WERI-Rb-1 (cell line): ENCODE measurements around the gene SLFN12L.

ENCODE experiments used
- DNase-seq: peaks from one replicate; pipeline ENCODE4 v3.0.0-alpha.2; 2020
- H3K27ac ChIP-seq: fragments of 250-450 bp; sonication (Bioruptor Pico); 2 replicates; pipeline ENCODE4 v1.5.1; 2020; ENCODE audit warnings: mild to moderate bottlenecking, moderate library complexity
- H3K27me3 ChIP-seq: fragments of 250-450 bp; sonication (Bioruptor Pico); 2 replicates; pipeline ENCODE4 v1.5.1; 2021; ENCODE audit warnings: mild to moderate bottlenecking, low read depth, moderate library complexity; ENCODE audit not compliant: insufficient read depth, severe bottlenecking
- H3K36me3 ChIP-seq: fragments of 250-450 bp; sonication (Bioruptor Pico); 2 replicates; pipeline ENCODE4 v1.5.1; 2020; ENCODE audit warnings: mild to moderate bottlenecking, moderate library complexity
- H3K4me3 ChIP-seq: 2 replicates; pipeline ENCODE4 v1.5.1; 2011; ENCODE audit warnings: low read depth, mild to moderate bottlenecking, control low read depth, low read length
- H3K9me3 ChIP-seq: fragments of 250-450 bp; sonication (Bioruptor Pico); 2 replicates; pipeline ENCODE4 v1.5.1; 2021; ENCODE audit warnings: mild to moderate bottlenecking, moderate library complexity; ENCODE audit not compliant: severe bottlenecking
- TF ChIP-seq, protein P1 (sequence below): IDR thresholded peaks from 2 replicates; pipeline ENCODE4 v1.5.1; 2011; ENCODE audit warnings: low read depth, mild to moderate bottlenecking, control low read depth, inconsistent platforms, low read length

The SLFN12L gene

DNA sequence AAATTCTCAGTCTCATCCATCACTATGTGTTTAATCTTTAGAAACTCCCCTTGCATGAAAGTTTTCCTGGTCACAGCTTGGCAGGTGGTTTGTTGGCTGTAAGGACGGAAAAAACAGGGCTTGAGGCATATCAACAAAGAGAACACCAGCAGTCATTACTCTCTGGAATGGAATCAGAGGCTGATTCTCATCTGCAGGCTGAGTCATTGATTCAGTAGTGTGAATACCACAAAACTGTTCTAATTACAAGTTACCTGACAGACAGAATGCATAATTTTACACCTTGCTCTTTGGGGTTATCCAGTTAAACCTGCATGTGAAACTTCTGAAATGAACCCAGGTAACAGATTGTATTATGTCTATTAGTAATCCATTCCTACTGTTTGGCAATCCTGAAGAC is 11.5 kb upstream of the SLFN12L start:
- DNase-seq = no peak
- TF ChIP-seq, protein P1, sequence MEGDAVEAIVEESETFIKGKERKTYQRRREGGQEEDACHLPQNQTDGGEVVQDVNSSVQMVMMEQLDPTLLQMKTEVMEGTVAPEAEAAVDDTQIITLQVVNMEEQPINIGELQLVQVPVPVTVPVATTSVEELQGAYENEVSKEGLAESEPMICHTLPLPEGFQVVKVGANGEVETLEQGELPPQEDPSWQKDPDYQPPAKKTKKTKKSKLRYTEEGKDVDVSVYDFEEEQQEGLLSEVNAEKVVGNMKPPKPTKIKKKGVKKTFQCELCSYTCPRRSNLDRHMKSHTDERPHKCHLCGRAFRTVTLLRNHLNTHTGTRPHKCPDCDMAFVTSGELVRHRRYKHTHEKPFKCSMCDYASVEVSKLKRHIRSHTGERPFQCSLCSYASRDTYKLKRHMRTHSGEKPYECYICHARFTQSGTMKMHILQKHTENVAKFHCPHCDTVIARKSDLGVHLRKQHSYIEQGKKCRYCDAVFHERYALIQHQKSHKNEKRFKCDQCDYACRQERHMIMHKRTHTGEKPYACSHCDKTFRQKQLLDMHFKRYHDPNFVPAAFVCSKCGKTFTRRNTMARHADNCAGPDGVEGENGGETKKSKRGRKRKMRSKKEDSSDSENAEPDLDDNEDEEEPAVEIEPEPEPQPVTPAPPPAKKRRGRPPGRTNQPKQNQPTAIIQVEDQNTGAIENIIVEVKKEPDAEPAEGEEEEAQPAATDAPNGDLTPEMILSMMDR = no peak
- peaks cover 10% of the 10 kb centered on the region for H3K27me3 ChIP-seq

DNA sequence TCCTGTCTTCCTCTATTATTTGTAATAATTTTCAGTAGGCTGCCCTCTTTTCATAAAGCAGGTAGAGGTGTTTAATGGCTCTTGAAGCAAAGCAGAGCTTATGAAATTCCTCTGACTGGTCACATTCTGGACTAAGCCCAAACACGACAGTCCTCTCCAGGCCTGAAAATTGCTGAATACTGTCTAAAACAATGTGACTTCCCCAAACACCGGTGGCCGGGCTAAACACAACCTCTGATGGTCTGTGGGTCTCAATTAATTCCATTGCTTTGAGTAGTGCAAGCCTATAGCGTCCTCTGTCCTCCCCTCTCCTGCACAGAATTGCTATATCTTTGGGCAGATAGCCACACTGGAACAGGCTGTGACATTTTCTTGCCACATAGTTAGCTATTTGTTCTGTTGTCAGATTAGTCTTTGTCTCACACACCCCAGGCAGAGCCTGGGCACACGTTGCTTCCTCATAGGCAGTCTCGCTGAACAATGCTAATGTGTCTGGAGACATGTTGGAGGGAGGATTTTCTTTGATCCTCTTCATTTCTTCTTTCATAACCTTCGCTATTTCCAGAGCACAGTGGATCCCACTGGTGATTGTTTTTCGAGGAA is 10.8 kb upstream of the SLFN12L start:
- no peaks in the 10 kb centered on the region for H3K9me3 ChIP-seq
- H3K4me3 ChIP-seq = no peak overlapping the region
- H3K27ac ChIP-seq = no peak overlapping the region
- peaks cover 13% of the 10 kb centered on the region for H3K27me3 ChIP-seq
- no peak for DNase-seq
- H3K36me3 ChIP-seq = no peaks in the 10 kb centered on the region
- TF ChIP-seq, protein P1 = no peak

More for the DNA sequence above, 11.5 kb upstream of the SLFN12L start:
- Histone ChIP-seq H3K9me3 (no peaks in the 10 kb centered on the region), H3K27ac (no peak overlapping the region), H3K36me3 (no peaks in the 10 kb centered on the region), H3K4me3 (no peak overlapping the region)

DNA sequence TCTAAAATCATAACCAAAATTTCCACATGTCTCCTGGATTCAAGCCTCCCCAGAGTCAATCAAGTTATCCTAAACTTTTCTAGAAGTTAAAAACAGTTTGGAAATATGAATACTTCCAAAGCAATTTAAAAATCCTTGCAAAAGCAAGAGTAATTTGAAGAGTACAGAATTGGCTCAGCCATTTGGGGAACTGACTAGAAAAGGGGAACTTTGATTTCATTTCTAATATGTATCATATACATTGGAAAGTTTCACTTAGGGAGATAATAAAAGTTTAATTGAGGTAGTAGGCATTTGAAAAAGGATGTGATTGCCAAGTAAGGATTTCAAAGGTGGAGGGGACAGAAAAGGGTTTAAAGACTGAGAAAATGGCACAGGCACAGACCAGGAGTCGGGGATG is 9.0 kb upstream of the SLFN12L start:
- Histone ChIP-seq H3K27ac (no peak overlapping the region), H3K36me3 (no peaks in the 10 kb centered on the region), H3K27me3 (peaks cover 18% of the 10 kb centered on the region), H3K9me3 (no peaks in the 10 kb centered on the region), H3K4me3 (no peak overlapping the region)
- TF ChIP-seq, protein P1 = no peak
- no peak for DNase-seq

DNA sequence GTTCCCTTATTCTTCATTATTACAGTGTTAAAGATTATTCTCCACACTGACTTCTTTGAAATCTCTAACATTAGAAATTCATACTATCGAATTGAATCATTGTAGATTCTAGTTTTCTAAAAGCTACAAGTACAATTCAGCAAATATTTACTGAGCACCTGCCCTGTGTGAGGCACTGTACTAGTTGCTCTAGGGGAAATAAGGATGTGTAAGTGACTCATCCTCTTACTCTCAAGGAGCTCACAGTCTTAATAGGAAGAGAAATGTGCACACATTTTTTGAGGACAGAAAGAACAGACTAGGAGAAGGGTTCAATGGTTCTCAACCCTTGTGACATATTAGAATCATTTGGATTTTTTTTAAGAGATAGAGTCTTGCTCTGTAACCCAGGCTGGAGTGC is 7.7 kb upstream of the SLFN12L start:
- no peak for DNase-seq
- H3K36me3 ChIP-seq = no peaks in the 10 kb centered on the region

DNA sequence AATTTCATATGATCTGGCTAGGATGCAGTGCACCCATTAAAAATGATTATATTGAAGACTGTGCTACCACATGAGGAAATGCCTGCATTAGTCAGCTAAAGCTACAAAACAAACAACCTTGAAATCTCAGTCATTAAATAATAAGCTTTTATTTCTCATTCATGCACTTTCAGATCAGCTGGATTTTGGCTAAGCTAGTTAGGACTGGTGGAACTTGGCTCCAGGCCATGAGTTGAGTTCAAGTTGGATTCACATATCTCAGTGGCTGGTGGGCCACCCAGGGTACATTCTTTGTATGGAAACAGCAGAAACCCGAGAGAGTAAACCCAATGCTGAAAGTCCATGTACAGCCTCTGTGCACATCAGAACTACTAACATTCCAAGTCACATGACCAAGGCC is 6.4 kb upstream of the SLFN12L start:
- TF ChIP-seq, protein P1 = no peak
- H3K27ac ChIP-seq = no peak overlapping the region
- no peaks in the 10 kb centered on the region for H3K9me3 ChIP-seq
- DNase-seq = no peak
- H3K36me3 ChIP-seq = no peaks in the 10 kb centered on the region
- H3K4me3 ChIP-seq = no peak overlapping the region
- H3K27me3 ChIP-seq = peaks cover 24% of the 10 kb centered on the region

More for the DNA sequence above, 7.7 kb upstream of the SLFN12L start:
- no peaks in the 10 kb centered on the region for H3K9me3 ChIP-seq
- TF ChIP-seq, protein P1 = no peak
- H3K27ac ChIP-seq = no peak overlapping the region
- no peak overlapping the region for H3K4me3 ChIP-seq
- H3K27me3 ChIP-seq = peaks cover 20% of the 10 kb centered on the region

DNA sequence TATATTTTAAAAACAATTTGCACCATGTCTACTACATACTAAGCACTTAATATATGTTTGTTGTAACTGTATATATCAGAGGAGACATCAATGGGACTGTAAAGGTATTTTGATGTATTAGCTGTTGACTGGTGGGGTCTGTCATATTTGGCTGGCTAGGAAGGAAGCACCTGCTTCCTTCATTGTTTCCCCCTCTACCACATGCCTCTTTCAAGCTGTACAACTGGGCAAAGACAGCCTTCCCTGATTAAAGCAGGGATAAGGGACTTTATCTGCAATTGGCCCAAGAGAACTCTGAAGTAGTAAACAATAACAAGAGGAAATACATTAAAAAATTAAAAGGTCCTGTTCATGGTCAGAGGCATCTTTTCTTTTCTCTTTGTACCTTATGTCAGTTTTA is 5.5 kb upstream of the SLFN12L start:
- Histone ChIP-seq H3K27ac (no peak overlapping the region), H3K27me3 (peaks cover 23% of the 10 kb centered on the region), H3K4me3 (no peak overlapping the region), H3K36me3 (no peaks in the 10 kb centered on the region), H3K9me3 (no peaks in the 10 kb centered on the region)
- TF ChIP-seq, protein P1 = no peak
- no peak for DNase-seq
